ENCODE results near the gene COG8. TPM values are rescaled to one million over a fixed set of nuclear protein-coding genes. Genes with fewer than 3 reads are reported as not detected.
"Not testable (repeated sequence)": the region's sequence is repeated elsewhere in the genome, so short reads cannot be mapped to it uniquely, and the experiment has no call there.

COG8 gene
- total RNA-seq, 2 donors from 2014 or later = 29.6 to 39.0 TPM

DNA sequence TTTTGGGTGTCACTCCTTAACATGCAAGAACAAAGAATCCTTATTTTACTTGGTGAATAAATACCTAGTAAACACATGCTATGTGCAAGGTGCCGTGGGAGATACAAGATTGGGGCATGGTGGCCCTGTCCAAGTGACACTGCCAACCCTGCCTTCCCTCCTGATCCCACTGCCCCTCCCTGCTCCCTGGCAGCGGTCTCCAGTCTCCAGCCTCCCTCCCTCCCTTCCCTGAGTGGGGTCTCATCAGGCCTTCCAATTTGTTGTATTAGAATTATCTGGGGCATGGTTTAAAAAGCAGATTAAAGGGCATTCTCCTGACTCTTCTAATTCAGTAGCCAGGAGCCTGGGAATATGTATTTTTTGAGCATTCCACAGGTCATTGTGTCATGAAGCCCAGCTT is 24.7 kb upstream of the COG8 start:
- H3K4me3 Mint-ChIP-seq = no peak overlapping the region
- DNase-seq (ENCODE audit: low spot score) = no peak
- H3K9me3 Mint-ChIP-seq = no peaks in the 10 kb centered on the region
- H3K36me3 Mint-ChIP-seq = peaks cover 23% of the 10 kb centered on the region
- no peaks in the 10 kb centered on the region for H3K27me3 Mint-ChIP-seq
- no peak overlapping the region for H3K27ac Mint-ChIP-seq
- H3K4me1 Mint-ChIP-seq (ENCODE audit: low read depth in 2 of 2) = peaks cover 7 to 15% of the 10 kb centered on the region in 2 donors
- ATAC-seq = no peak

DNA sequence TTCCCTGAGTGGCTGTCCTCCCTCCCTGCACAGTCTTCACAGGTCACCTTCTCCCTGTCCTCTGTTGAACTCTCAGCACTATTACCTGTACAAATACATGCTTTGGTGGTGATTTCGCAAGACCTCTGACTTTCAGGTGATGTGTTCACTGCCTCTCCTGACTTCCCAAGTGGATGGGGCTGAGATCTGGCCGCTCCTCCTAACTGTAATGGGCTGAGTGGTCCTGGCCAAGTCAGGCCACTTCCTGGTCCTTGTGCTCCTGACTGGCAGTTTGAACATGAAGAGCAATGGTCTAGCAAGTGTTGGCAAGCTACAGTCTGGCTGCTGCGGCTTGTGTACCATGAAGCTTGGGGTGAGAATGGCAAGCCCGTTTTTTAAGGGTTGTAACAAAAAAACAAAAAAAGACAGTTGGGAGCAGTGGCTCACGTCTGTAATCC is 23.9 kb upstream of the COG8 start:
- H3K27me3 Mint-ChIP-seq = no peaks in the 10 kb centered on the region

DNA sequence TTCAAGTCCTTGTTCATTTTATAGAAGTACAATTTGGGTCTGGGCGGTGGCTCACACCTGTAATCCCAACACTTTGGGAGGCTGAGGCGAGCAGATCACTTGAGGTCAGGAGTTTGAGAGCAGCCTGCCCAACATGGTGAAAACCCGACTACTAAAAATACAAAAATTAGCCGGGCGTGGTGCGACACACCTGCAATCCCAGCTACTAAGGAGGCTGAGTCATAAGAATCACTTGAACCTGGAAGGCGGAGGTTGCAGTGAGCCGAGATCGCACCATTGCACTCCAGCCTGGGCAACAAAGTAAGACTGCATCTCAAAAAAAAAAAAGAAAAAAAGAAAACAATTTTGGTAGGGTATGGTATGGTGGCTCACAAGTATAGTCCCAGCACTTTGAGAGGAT is 20.7 kb upstream of the COG8 start:
- Mint-ChIP-seq H3K36me3 (peaks cover 12% of the 10 kb centered on the region), H3K4me1 (ENCODE audit: low read depth in 2 of 2) (peaks cover 7 to 13% of the 10 kb centered on the region in 2 donors)
- not testable (repeated sequence) for H3K27ac Mint-ChIP-seq; H3K4me3 Mint-ChIP-seq; H3K27me3 Mint-ChIP-seq; DNase-seq (ENCODE audit: low spot score); H3K9me3 Mint-ChIP-seq; ATAC-seq

More for the DNA sequence above, 23.9 kb upstream of the COG8 start:
- Mint-ChIP-seq H3K27ac (no peak overlapping the region), H3K9me3 (no peaks in the 10 kb centered on the region), H3K4me3 (no peak overlapping the region), H3K36me3 (peaks cover 23% of the 10 kb centered on the region), H3K4me1 (ENCODE audit: low read depth in 2 of 2) (peaks cover 7 to 15% of the 10 kb centered on the region in 2 donors)
- ATAC-seq (no peak), DNase-seq (ENCODE audit: low spot score) (no peak)

DNA sequence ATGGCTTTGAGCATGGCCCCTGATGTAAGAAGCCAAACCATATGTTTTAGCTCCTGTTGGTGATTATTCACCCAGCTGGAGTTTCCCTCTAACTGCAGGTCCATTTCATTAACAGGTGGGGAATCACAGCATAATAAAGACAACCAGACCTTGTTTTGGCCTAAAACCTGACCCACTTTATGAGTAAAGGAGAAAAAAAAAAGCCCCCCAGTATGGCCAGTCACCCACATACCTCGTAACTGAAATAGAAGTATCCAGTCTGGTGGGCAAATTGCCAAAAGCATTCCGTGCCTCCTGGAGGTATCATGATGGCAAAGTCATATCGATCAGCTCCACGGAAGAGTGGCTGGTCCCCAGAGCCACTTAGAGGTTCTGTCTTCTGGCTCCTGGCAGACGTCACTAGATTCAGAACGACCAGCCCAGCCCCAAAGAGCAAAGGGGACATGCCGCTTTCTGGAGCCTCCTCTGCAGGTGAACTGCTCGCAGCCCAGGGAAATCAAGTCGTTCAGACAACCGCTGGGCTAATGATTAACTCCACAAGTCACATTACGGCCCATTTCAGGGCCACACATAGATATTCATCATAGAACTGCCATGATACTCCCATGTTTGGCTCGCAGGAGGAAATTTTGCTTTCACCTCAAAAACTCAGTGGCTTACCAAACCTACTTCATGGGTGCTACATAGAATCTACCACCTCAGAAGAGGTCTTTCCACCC is 12.1 kb upstream of the COG8 start, which contains the start of gene TMED6:
TSS of gene TMED6 (minus strand) at position 478 of the 719 bp plus-strand sequence. CDS start at position 445, 33 bp downstream.
- peaks cover 4 to 6% of the 10 kb centered on the region in 2 donors for H3K4me1 Mint-ChIP-seq (ENCODE audit: low read depth in 2 of 2)
- ATAC-seq (no peak), DNase-seq (ENCODE audit: low spot score) (no peak)
- H3K36me3 Mint-ChIP-seq = peaks cover 6% of the 10 kb centered on the region
- no peak within 1 kb of the TSS for H3K4me3 Mint-ChIP-seq
- H3K27me3 Mint-ChIP-seq = no peaks in the 10 kb centered on the region
- H3K27ac Mint-ChIP-seq = peak within 1 kb of the TSS in 1 of 2 donors; percentile 33
- no peaks in the 10 kb centered on the region for H3K9me3 Mint-ChIP-seq

DNA sequence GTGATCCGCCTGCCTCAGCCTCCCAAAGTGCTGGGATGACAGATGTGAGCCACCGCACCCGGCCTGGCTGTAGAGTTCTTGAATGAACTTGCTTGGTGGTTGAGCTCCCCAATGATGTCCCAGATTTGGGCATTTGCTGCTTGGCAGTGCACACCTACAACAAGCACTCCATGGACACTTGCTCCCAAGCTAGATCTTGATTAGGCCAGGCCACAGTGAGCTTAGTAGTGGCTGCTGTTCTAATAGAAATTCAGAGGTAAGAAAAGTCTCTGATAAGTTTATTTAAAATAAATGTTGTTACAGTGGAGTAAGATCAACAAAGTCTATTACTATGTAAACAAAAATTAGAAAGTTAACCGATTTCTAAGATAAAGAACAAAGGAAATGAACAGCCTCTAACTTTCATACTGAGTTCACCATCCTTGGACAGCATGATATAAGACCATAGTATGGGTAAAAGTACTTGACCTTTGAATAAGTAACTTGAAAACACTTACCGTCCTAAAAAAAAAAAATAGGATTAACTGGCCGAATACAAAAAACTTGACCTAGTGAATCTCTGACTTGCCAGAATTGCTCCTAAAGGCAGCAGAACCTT is 11.3 kb upstream of the COG8 start:
- H3K27me3 Mint-ChIP-seq = no peaks in the 10 kb centered on the region
- no peaks in the 10 kb centered on the region for H3K9me3 Mint-ChIP-seq
- ATAC-seq (no peak), DNase-seq (ENCODE audit: low spot score) (no peak)
- H3K4me3 Mint-ChIP-seq = no peak overlapping the region
- no peak overlapping the region for H3K27ac Mint-ChIP-seq
- H3K36me3 Mint-ChIP-seq = peaks cover 5% of the 10 kb centered on the region
- H3K4me1 Mint-ChIP-seq (ENCODE audit: low read depth in 2 of 2) = peaks cover 8 to 13% of the 10 kb centered on the region in 2 donors

DNA sequence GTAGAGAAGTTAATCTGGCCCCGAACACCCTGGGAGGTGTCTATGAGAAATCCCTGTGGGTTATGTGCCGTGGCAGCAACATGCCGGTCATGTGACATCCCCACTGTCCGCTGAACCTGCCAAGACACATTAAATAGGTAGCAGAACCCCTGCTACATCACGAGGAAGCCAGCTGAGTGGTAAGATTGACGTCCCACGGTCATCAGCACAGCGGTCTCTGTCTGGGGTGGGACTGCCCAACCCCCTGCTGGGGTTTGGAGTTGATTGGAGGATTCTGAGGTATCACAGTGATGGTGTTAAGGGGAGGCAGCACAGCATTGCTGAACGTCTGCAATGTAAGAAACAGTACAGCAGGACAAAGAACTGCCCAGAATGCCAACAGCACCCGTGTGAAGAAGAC is 10.2 kb upstream of the COG8 start:
- Mint-ChIP-seq H3K36me3 (no peaks in the 10 kb centered on the region), H3K9me3 (no peaks in the 10 kb centered on the region), H3K4me3 (no peak overlapping the region), H3K4me1 (ENCODE audit: low read depth in 2 of 2) (peaks cover 12 to 13% of the 10 kb centered on the region in 2 donors), H3K27ac (no peak overlapping the region), H3K27me3 (no peaks in the 10 kb centered on the region)
- ATAC-seq (no peak), DNase-seq (ENCODE audit: low spot score) (no peak)

DNA sequence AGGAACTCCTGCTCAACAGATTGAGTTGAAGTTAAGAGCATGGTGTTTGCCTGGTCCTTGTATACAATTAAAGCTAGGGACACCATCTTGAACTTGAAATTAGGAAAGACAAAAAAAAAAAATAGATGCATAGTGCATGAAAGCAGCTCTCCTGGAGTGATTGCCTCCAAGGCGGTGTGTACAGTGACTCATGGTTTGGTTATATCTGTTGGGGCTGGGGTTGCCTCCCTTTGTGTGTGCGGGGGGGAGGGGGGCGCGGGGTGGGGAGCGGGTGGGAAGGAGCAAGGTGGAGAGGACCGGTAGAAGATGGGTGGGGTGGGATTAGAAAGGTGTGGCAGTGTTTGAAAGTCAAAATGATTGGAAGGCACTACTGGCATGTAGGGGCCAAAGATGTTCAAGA is 8.9 kb upstream of the COG8 start:
- Mint-ChIP-seq H3K27ac (no peak overlapping the region), H3K27me3 (no peaks in the 10 kb centered on the region), H3K4me1 (ENCODE audit: low read depth in 2 of 2) (peaks cover 10 to 13% of the 10 kb centered on the region in 2 donors), H3K36me3 (no peaks in the 10 kb centered on the region), H3K4me3 (no peak overlapping the region), H3K9me3 (no peaks in the 10 kb centered on the region)
- ATAC-seq (no peak), DNase-seq (ENCODE audit: low spot score) (no peak)

DNA sequence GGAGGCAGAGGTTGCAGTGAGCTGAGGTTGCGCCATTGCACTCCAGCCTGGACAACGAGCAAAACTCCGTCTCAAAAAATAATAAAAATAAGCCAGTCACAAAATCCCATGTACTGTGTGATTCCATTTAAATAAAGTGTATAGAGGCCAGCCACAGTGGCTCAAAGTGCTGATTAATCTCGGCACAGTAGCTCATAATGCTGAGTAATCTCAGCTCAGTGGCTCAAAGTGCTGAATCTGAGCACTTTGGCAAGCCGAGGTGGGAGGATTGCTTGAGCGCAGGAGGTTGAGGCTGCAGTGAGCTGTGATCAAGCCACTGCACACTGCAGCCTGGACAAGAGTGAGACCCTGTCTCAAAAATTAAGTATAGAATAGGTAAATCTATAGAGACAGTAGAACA is 7.3 kb upstream of the COG8 start:
- Mint-ChIP-seq H3K27me3 (no peaks in the 10 kb centered on the region), H3K4me3 (no peak overlapping the region), H3K36me3 (peaks cover 2% of the 10 kb centered on the region), H3K4me1 (ENCODE audit: low read depth in 2 of 2) (peaks cover 9 to 15% of the 10 kb centered on the region in 2 donors), H3K27ac (peak overlapping the region in 1 of 2 donors; percentile 10), H3K9me3 (no peaks in the 10 kb centered on the region)
- peak in 1 of 2 donors; percentile 74 for ATAC-seq
- DNase-seq (ENCODE audit: low spot score) = no peak

DNA sequence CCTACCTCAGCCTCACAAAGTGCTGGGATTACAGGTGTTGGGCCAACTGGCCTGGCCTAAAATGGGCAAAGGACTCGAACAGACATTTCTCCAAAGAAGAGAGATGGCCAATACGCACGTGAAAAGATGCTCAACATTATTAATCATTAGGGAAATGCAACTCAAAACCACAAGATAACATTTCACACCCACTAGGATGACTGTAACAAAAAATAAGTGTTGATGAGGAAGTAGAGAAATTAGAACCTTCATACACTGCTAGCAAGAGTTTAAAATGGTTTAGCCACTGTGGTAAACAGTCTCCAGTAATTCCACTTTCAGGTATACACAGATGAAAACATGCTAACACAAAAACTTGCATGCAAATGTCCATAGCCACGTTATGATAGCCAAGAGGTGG is 6.6 kb upstream of the COG8 start:
- H3K9me3 Mint-ChIP-seq = no peaks in the 10 kb centered on the region
- H3K27ac Mint-ChIP-seq = peak overlapping the region in 1 of 2 donors; percentile 10
- no peak for DNase-seq (ENCODE audit: low spot score)
- H3K4me1 Mint-ChIP-seq (ENCODE audit: low read depth in 2 of 2) = peaks cover 16 to 23% of the 10 kb centered on the region in 2 donors
- H3K36me3 Mint-ChIP-seq = peaks cover 10% of the 10 kb centered on the region
- ATAC-seq = peak in 1 of 2 donors; percentile 73
- no peaks in the 10 kb centered on the region for H3K27me3 Mint-ChIP-seq
- peak overlapping the region; percentile 29 for H3K4me3 Mint-ChIP-seq

DNA sequence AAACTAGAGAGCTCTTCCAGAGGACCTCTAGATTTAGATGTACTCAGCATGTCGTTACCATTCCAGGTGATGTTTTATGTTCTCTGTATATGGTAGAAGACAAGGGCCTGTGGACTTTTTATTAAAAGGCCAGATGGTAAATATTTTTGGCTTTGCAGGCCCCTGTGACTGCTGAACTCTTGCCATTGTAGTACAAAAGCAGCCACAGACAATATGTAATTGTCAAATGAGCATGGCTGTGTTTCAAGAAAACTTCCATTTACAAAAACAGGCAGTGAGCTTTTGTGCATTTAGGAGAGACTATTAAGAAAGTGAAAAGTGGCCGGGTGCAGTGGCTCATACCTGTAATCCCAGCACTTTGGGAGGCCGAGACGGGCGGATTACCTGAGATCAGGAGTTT is 4.8 kb upstream of the COG8 start:
- H3K4me1 Mint-ChIP-seq (ENCODE audit: low read depth in 2 of 2) = peaks cover 27 to 32% of the 10 kb centered on the region in 2 donors
- no peak overlapping the region for H3K4me3 Mint-ChIP-seq
- no peaks in the 10 kb centered on the region for H3K9me3 Mint-ChIP-seq
- no peaks in the 10 kb centered on the region for H3K27me3 Mint-ChIP-seq
- DNase-seq (ENCODE audit: low spot score) = no peak
- peaks cover 24% of the 10 kb centered on the region for H3K36me3 Mint-ChIP-seq
- no peak for ATAC-seq
- no peak overlapping the region for H3K27ac Mint-ChIP-seq

DNA sequence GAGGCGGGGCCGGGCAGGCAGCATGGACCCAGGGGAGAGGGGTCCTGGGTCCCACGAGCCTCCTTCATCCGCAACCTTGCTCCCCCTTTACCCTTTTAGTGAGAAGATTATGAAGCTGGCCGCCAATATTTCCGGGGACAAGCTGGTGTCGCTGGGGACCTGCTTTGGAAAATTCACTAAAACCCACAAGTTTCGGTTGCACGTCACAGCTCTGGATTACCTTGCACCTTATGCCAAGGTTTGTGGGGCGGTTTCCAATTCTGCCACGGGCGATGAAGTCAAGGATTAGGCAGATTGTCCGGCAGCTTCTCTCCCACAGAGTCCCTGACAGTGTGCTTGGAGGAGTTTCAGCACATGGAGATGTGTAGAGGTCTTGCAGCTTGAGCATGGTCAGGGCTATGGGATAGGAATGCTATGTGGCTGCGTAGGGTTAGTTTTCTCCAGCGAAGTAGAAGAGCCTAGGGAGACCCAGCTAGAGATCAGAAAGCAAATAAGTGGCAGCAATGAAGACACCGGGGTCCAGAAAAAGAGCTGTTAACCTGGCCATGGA is 806 bp upstream of the COG8 start:
- ATAC-seq (no peak), DNase-seq (ENCODE audit: low spot score) (no peak)
- peaks cover 33% of the 10 kb centered on the region for H3K36me3 Mint-ChIP-seq
- H3K9me3 Mint-ChIP-seq = no peaks in the 10 kb centered on the region
- peak overlapping the region; percentile 96 for H3K4me3 Mint-ChIP-seq
- peaks cover 37 to 38% of the 10 kb centered on the region in 2 donors for H3K4me1 Mint-ChIP-seq (ENCODE audit: low read depth in 2 of 2)
- no peaks in the 10 kb centered on the region for H3K27me3 Mint-ChIP-seq
- peak overlapping the region; percentile 86 to 98 for H3K27ac Mint-ChIP-seq

DNA sequence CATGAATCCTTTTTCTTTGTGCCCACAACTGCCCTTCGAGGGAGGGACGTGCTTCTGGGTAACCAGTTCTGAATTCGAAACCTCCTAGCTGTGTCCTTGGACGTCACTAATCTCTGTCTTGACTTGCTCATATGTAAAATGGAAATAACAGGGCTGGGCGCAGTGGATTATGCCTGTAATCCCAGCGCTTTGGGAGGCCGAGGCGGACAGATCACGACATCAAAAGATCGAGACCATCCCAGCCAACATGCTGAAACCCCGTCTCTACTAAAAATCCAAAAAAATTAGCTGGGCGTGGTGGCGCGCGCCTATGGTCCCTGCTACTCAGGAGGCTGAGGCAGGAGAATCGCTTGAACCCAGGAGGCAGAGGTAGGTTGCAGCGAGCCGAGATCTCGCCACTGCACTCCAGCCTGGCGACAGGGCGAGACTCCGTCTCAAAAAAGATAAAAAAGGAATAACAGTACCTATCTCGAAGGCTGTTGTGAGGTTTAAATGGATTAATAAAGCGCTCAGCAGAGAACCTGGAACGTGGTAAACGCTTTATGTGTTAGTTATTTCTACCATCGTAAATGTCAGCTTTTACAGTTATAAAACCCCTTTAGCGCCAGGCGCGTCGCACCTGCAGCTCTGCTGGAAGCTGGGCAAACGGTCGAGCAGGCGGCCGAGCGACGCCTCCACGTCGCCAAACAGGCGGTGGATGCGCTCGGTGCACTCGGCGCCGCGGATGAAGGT is 641 bp downstream of the COG8 start:
- Mint-ChIP-seq H3K4me3 (peak overlapping the region; percentile 96), H3K36me3 (peaks cover 37% of the 10 kb centered on the region)

DNA sequence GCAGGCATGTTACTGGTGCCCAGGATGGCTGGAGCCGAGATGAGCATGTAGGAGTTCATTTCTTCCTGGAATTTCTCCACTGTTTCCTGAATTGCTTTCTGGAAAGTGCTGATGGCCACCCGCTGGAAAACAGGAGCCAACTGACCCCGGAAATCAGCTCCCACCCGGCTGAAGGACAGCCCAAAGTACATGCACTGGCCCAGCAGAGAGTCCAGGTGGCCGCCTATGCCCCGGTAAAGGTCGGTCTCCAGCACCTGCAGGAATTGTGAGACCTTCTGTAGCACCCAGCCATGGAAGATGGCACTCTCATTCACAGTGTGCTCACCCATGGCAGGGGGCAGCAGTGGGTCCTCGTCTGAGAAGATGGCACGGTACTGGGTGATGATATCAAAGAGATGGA is 4.7 kb downstream of the COG8 start:
- Mint-ChIP-seq H3K9me3 (no peaks in the 10 kb centered on the region), H3K4me1 (ENCODE audit: low read depth in 2 of 2) (peaks cover 20 to 31% of the 10 kb centered on the region in 2 donors), H3K4me3 (no peak overlapping the region), H3K27ac (no peak overlapping the region), H3K27me3 (no peaks in the 10 kb centered on the region), H3K36me3 (peaks cover 17% of the 10 kb centered on the region)
- DNase-seq (ENCODE audit: low spot score) = no peak
- no peak for ATAC-seq

More for the DNA sequence above, 641 bp downstream of the COG8 start:
- Mint-ChIP-seq H3K4me1 (ENCODE audit: low read depth in 2 of 2) (peaks cover 38 to 39% of the 10 kb centered on the region in 2 donors), H3K9me3 (no peaks in the 10 kb centered on the region), H3K27ac (peak overlapping the region; percentile 86 to 98), H3K27me3 (no peaks in the 10 kb centered on the region)
- DNase-seq (ENCODE audit: low spot score) (peak; percentile 81), ATAC-seq (no peak)
